ENCODE results near the gene C1QTNF5.
A peak's percentile ranks its signal among the peaks of the same experiment; 100 is the strongest.

The C1QTNF5 gene

DNA sequence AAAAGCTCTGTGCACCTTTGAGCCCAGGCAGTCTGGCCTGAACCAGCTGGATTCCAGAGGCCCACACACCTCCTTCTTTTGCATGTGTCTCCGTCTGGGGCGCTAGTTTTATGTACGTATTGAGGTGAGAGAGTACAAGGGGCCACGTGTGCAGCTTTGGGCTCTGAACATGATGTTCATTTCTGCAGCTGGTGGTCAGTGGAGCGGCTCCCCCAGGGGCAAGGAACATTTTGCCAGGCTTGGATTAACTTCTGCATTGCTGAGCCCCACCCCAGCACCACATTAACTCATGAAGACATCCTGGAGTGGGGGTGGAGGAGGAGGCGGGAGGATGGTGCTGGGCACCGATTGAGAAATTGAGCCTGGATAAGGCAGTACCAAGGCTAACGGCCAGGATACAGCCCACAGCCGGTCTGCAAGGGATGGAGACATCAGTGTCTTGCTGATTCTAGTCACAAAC, 27.0 kb upstream of the C1QTNF5 start:
- H3K4me3 ChIP-seq (replicated peaks in 1 of 2; ENCODE audit: low read depth in 2 of 2, low read length in 2 of 2): no peak overlapping the region
- no peak for DNase-seq (ENCODE audit: low read depth in 2 of 2)
- TF ChIP-seq, protein P1, sequence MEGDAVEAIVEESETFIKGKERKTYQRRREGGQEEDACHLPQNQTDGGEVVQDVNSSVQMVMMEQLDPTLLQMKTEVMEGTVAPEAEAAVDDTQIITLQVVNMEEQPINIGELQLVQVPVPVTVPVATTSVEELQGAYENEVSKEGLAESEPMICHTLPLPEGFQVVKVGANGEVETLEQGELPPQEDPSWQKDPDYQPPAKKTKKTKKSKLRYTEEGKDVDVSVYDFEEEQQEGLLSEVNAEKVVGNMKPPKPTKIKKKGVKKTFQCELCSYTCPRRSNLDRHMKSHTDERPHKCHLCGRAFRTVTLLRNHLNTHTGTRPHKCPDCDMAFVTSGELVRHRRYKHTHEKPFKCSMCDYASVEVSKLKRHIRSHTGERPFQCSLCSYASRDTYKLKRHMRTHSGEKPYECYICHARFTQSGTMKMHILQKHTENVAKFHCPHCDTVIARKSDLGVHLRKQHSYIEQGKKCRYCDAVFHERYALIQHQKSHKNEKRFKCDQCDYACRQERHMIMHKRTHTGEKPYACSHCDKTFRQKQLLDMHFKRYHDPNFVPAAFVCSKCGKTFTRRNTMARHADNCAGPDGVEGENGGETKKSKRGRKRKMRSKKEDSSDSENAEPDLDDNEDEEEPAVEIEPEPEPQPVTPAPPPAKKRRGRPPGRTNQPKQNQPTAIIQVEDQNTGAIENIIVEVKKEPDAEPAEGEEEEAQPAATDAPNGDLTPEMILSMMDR (IDR thresholded peaks at IDR 0.05; ENCODE audit: low read depth, low read length): no peak

DNA sequence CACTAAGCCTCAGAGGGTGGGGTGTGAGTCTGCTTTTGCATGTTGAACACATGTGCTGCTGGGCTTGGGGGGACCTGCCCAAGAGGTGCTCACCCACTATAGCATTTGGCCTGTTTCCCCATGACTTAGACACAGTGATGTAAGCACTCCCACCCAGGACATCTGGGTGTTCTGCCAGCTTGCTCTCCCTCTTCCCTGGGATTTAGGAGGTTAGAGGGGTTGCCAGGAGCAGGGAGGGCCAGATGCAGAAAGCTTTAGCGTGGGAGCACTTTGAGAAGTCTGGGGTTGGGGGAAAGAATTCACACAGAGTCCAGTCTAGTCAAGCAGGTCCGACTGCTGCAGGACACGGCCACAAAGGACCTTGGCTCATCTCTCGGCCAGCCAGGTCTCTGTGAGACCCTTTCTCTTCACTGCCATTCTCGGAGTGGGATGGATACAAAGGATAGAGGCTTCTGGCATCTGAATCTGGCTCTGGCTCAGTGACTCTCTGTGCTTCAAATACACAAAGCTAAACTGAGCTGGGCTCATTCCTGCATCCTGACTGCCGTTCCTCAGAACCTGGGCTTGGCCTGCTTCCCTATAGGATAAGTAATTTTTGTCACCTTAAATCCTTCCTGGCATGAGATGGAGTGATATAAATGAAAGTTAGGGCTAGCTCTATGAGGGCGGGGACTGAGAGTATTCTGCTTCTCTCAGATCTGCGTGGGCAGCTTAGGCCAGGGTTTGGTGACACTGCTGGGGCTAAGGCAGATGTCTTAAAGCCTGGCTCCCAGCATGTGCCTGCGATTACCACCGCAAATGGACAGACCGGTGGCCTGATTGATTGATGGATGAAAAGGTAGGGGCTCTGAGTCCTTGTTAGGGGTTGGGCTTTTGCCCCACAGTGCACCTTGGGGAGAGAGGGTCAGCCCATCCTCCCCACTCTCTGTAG, 26.3 kb upstream of the C1QTNF5 start:
- no peak for DNase-seq (ENCODE audit: low read depth in 2 of 2)
- no peak overlapping the region for H3K4me3 ChIP-seq (replicated peaks in 1 of 2; ENCODE audit: low read depth in 2 of 2, low read length in 2 of 2)
- TF ChIP-seq, protein P1 (IDR thresholded peaks at IDR 0.05; ENCODE audit: low read depth, low read length): no peak

DNA sequence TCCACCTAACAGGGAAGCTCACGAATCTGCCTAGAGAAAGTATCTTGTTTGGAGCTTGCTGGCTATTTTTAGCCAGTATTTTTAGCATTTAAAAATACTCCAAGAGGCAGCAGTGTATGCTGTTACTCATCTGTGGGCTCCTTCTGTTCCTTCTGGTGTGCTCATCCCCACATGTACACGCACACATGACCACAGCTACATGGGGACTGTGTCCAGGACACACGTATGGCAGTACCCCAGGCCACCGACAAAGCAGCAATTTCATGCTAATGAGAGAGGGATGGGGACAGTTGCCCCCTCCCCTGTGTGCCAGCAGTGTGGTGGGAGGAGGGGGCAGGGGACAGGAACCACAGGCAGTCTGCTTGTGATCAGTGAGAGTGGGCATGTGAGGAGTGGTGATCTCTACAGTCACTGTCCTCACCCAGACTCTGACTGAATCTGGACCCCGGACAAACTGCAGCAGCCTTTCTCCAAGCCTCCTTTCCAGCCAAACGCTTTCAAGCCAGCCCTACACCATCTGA, 24.4 kb upstream of the C1QTNF5 start:
- DNase-seq (ENCODE audit: low read depth in 2 of 2): peak in 1 of 2 donors; percentile 35
- TF ChIP-seq, protein P1 (IDR thresholded peaks at IDR 0.05; ENCODE audit: low read depth, low read length): no peak
- H3K4me3 ChIP-seq (replicated peaks in 1 of 2; ENCODE audit: low read depth in 2 of 2, low read length in 2 of 2): no peak overlapping the region

DNA sequence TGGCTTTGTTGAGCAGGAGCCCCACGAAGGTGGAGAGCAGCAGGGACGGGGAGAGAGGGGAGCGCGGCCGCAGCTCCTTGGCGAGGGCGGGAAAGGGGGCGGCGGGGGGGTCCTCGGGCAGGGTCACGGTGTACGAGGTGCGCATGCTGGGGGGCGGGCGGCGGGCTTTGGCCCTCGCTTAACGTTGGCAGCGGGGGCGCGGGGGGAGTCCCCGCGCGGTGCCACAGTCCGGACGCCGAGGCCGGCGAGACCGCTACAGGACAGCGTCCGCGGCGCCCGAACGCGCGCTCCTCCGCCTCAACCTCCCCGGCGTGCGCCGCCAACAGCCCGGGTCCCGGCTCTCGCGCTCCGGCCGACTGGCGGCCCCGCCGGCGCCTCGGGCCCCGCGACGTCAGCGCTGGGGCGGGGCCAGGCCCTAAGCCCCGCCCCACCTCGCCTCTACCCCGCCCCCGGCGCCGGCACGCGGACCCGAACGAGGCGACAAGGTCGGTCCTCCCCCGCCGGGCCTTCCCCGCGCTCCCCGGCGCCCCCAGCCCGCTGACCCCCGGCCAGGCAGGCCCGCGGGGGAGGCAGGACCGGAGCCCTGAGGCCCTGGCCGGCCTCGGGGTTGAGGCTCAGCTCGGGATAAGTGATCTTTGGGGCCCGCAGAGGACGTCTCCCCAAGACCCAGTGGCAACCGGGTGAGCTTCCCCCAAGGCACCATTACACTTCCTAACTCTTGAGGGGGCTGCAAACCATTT, 23.3 kb upstream of the C1QTNF5 start:
- peak overlapping the region; percentile 11 to 14 for H3K4me3 ChIP-seq (replicated peaks in 1 of 2; ENCODE audit: low read depth in 2 of 2, low read length in 2 of 2)
- TF ChIP-seq, protein P1 (IDR thresholded peaks at IDR 0.05; ENCODE audit: low read depth, low read length): no peak
- peak in 1 of 2 donors; percentile 42 for DNase-seq (ENCODE audit: low read depth in 2 of 2)

DNA sequence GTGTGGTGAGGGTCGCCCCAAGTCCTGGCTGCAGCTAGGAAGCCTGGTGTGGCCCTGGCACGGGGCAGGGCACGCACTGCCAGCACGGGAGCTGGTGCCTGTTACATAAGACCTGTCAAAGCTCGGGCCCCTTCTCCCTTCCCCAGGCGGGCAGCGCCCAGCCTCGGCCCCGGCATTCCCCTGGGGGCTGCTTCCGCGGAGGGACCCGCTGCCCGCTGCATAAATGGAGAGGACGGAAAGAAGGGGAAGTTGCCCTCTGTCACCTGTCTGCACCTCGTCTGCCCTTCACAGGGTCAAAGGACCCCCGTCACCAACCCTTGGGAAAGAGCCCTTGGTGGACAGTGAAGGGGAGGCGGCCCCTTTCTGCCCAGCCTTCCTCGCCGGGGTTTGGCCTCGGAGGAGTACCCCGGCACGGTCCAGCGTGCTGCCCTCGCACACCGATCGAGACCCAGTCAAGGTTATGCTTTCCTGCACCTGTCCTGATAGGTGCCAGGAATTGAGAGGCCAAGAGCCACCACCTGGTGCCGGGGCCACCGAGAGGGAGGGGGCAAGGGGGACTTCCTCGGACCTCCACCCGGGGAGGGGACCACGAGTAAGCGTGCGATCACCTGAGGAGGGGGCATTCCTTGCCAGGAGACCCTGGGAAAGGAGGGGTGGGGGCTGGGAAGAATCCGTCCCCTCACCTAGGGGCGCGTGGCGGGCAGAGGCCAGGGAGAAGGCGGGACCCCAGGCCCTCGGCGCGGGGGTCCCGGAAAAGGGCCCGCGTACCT, 22.6 kb upstream of the C1QTNF5 start:
- DNase-seq (ENCODE audit: low read depth in 2 of 2): no peak
- H3K4me3 ChIP-seq (replicated peaks in 1 of 2; ENCODE audit: low read depth in 2 of 2, low read length in 2 of 2): no peak overlapping the region
- TF ChIP-seq, protein P1 (IDR thresholded peaks at IDR 0.05; ENCODE audit: low read depth, low read length): no peak

DNA sequence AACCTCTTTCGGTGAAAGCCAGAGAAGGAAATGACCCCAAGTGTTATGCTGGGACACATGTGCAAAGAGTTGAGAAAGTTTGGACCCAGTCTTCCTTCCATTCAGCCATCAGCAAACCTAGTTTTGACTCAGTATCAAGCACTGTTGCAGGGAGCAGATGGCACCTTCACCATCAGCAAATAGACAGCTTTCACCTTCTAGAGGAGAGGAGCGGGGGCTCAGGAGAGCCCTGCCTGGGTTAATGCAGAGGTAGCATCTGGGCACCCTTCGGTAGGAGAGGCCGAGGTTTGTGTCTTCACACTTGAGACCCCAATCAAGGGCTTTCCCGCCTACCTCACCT, 22.0 kb upstream of the C1QTNF5 start:
- DNase-seq (ENCODE audit: low read depth in 2 of 2): no peak
- no peak overlapping the region for H3K4me3 ChIP-seq (replicated peaks in 1 of 2; ENCODE audit: low read depth in 2 of 2, low read length in 2 of 2)
- TF ChIP-seq, protein P1 (IDR thresholded peaks at IDR 0.05; ENCODE audit: low read depth, low read length): no peak

Measured in cardiac fibroblast (primary cell).